Measurements from ENCODE around the gene SCAMP5.

GRCh38 chr15:75038231-75038630 lies 42.9 kb downstream of the SCAMP5 start:
- TF ChIP-seq CTCF (IDR thresholded peaks at IDR 0.05) = no peak
- no peak for TF ChIP-seq POLR2A (IDR thresholded peaks at IDR 0.05)

Measured in right lobe of liver (tissue), 4 donors.